Measurements from ENCODE around the gene SPOUT1.
"Not testable (repeated sequence)": the region's sequence is repeated elsewhere in the genome, so short reads cannot be mapped to it uniquely, and the experiment has no call there.

Gene SPOUT1, protein sequence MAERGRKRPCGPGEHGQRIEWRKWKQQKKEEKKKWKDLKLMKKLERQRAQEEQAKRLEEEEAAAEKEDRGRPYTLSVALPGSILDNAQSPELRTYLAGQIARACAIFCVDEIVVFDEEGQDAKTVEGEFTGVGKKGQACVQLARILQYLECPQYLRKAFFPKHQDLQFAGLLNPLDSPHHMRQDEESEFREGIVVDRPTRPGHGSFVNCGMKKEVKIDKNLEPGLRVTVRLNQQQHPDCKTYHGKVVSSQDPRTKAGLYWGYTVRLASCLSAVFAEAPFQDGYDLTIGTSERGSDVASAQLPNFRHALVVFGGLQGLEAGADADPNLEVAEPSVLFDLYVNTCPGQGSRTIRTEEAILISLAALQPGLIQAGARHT

DNA sequence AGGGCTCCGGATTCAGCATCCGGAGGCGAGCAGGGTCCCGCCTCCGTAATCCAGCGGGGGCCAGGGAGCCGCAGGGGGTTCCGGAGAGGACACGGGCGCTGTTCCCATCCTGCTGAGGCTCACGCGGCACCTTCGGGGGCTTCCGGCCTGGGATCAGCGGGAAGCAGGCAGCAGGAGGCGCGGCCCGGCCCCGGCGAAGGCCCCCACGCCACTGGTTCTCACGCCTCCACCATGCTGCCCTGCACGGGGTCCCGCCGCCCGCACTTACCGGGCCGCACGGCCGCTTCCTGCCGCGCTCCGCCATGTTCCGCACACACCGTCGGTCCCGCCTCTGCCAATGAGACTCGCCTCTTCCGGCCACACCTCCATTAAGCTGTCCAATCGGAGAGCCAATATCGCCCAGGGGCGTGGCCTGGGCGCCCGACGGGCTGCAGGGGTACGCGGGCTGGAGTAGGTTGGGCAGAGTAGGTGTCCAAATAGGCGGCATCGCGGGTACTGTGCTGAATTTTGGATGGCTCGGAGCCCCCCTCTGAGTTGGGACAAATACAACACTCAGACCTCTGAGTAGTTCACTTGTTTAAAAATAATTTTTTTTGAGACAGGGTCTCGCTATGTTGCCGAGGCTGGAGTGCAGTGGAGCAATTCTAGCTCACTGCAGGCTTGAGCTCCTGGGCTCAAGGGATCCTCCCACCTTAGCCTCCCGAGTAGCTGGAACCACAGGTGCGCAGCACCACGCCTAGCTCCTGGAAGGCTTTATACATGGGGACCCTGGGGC lies at the start of gene SPOUT1:
TSS of gene SPOUT1 (minus strand) at position 318 of the 775 bp plus-strand sequence. CDS start at position 304, 14 bp downstream.
- ChIA-PET POLR2A (interaction anchor here (1.0 to 1.4 kb wide), 2 partner anchors 11 to 277 kb away, joined by 4 to 14 read pairs; partner anchors contain the start of genes ENDOG and SPTAN1), CTCF (interaction anchor here (0.6 to 1.8 kb wide), 9 partner anchors 11 to 409 kb away, joined by 3 to 30 read pairs (median 3); partner anchors contain the start of genes CERCAM, ENDOG and ZDHHC12)
- TF ChIP-seq, protein P1, sequence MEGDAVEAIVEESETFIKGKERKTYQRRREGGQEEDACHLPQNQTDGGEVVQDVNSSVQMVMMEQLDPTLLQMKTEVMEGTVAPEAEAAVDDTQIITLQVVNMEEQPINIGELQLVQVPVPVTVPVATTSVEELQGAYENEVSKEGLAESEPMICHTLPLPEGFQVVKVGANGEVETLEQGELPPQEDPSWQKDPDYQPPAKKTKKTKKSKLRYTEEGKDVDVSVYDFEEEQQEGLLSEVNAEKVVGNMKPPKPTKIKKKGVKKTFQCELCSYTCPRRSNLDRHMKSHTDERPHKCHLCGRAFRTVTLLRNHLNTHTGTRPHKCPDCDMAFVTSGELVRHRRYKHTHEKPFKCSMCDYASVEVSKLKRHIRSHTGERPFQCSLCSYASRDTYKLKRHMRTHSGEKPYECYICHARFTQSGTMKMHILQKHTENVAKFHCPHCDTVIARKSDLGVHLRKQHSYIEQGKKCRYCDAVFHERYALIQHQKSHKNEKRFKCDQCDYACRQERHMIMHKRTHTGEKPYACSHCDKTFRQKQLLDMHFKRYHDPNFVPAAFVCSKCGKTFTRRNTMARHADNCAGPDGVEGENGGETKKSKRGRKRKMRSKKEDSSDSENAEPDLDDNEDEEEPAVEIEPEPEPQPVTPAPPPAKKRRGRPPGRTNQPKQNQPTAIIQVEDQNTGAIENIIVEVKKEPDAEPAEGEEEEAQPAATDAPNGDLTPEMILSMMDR (IDR thresholded peaks at IDR 0.05; ENCODE audit: control extremely low read depth, extremely low read depth, low read depth, missing control alignments), result no peak
- peak; percentile 100 for DNase-seq (ENCODE audit: extremely low spot score)

DNA sequence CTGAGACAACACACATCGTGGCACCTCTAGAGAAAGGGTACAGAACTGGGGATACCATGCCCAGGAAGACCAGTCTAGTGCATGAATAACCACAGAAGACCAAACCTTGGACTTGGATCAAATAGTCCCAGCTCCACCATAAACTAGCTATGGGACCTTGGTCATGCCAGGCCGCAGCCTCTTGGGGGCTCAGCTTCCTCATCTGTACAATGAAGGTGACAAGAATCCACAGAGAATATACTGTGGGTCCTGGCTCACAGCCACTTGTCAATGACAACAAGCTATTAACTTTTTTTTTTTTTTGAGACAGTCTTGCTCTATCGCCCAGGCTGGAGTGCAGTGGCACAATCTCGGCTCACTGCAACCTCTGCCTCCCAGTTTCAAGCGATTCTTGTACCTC lies 48.3 kb upstream of the SPOUT1 start:
- CTCF ChIA-PET, result interaction anchor here (1.8 to 6.2 kb wide), 3 partner anchors 15 to 59 kb away, joined by 7 to 50 read pairs (median 15); partner anchors contain the start of gene ENDOG
- POLR2A ChIA-PET, result no interaction called here
- no peak for DNase-seq (ENCODE audit: extremely low spot score)

DNA sequence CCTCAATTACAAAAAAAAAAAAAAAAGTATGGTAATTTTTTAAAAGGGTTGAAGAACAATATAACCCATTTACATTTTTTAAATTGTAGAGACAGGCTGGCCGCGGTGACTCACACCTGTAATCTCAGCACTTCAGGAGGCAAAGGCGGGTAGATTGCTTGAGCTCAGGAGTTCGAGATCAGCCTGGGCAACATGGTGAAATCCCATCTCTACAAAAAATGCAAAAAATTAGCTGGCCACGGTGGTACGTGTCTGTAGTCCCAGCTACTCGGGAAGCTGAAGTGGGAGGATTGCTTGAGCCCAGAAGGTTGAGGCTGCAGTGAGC lies 41.3 kb upstream of the SPOUT1 start:
- ChIA-PET POLR2A (interaction anchor here (0.5 kb wide), 1 partner anchor 22 kb away, joined by 3 read pairs; no protein-coding TSS in a partner anchor), CTCF (interaction anchor here (1.4 to 1.8 kb wide), 2 partner anchors 9 to 58 kb away, joined by 5 to 9 read pairs; no protein-coding TSS in a partner anchor)
- not testable (repeated sequence) for DNase-seq (ENCODE audit: extremely low spot score)

More for the DNA sequence above, 48.3 kb upstream of the SPOUT1 start:
- TF ChIP-seq, protein P1 (IDR thresholded peaks at IDR 0.05; ENCODE audit: control extremely low read depth, extremely low read depth, low read depth, missing control alignments), result no peak

DNA sequence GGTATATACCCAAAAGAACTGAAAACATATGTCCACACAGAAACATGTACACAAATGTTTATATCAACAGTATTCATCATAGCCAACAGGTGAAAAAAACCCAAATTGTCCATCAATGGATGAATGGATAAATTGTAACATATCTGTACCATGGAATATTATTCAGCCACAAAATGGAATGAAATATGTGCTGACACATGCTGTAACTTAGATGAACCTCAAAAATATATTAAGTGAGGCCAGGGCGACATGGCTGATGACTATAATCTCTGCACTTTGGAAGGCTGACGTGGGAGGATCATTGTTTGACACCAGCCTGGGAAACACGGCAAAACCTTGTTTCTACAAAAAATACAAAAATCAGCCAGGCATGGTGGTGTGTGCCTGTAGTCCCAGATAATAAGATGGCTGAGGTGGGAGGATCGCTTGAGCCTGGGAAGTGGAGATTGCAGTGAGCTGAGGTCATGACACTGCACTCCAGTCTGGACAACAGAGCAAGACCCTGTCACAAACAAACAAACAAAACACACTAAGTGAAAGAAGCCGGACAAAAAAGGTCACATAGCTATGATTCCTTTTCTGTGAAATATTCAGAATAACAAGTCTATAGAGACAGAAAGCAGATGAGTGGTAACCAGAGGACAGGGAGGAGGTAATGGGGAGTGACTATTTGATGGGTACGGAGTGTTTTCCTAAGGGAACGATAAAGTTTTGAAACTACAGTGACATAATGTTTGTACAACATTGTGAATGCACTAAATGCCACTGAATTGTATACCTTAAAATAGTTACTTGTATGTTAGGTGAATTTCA lies 40.7 kb upstream of the SPOUT1 start:
- DNase-seq (ENCODE audit: extremely low spot score), result no peak
- POLR2A ChIA-PET, result no interaction called here

DNA sequence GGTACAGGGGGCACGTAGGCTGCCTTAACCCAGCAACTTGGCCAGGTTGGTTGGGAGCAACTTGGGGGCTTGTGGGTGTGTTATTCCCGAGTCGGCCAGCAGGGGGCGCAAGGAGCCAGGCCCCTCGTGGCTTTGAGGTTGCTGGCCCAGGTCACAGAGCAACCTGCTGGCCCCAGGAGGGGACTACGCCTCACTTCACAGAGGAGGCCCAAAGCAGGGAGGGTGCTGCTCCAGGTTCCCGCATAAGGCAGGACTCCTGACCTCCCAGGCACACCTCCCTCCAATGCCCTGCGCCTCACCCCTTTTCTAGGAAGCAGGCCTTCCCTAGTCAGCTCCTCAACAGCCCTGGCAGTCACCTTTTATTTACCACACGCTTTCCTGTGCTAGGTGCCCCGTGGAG lies 34.1 kb upstream of the SPOUT1 start:
- ChIA-PET CTCF (interaction anchor here (0.8 to 5.7 kb wide), 8 partner anchors 12 to 95 kb away, joined by 3 to 67 read pairs (median 8); partner anchors contain the start of gene SPOUT1), POLR2A (interaction anchor here (0.6 kb wide), 1 partner anchor 105 kb away, joined by 3 read pairs; no protein-coding TSS in a partner anchor)
- peak; percentile 89 for DNase-seq (ENCODE audit: extremely low spot score)
- TF ChIP-seq, protein P1 (IDR thresholded peaks at IDR 0.05; ENCODE audit: control extremely low read depth, extremely low read depth, low read depth, missing control alignments), result peak; percentile 97

More for the DNA sequence above, 40.7 kb upstream of the SPOUT1 start:
- CTCF ChIA-PET, result interaction anchor here (1.4 to 1.8 kb wide), 2 partner anchors 9 to 58 kb away, joined by 5 to 9 read pairs; no protein-coding TSS in a partner anchor
- TF ChIP-seq, protein P1 (IDR thresholded peaks at IDR 0.05; ENCODE audit: control extremely low read depth, extremely low read depth, low read depth, missing control alignments), result no peak

DNA sequence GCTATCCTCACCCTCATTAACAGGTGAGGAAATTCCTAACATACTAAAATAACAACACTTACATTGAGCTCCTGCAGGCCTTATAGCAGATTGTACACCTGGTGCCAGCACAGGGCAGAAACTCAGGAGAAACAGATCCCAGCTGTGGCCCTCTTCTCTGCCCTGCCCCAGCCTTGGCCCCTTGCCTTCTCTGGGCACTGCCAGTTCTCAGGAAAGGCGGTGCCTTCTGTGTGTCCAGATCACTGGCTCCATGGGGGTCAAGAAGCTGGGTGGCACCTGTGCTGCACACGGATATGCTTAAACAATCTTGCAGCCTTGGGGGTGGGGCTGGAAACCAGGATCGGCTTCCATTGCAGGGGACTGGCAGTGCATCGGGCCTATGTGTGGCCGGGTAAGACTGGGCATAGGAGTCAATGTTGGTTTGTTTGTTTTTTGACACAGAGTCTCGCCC lies 32.8 kb upstream of the SPOUT1 start:
- TF ChIP-seq, protein P1 (IDR thresholded peaks at IDR 0.05; ENCODE audit: control extremely low read depth, extremely low read depth, low read depth, missing control alignments), result no peak
- CTCF ChIA-PET, result interaction anchor here (0.8 to 5.7 kb wide), 12 partner anchors 8 to 162 kb away, joined by 3 to 67 read pairs (median 3); no protein-coding TSS in a partner anchor
- POLR2A ChIA-PET, result interaction anchor here (0.6 kb wide), 1 partner anchor 51 kb away, joined by 12 read pairs; no protein-coding TSS in a partner anchor
- DNase-seq (ENCODE audit: extremely low spot score), result no peak

Data from GM10248 (cell line).